Glutamatergic neuron (in vitro differentiated cells): ENCODE data around the gene ATP2B3. TPM values are rescaled to one million over a fixed set of nuclear protein-coding genes. Genes with fewer than 3 reads are reported as not detected.

Experiments used
- DNase-seq: peaks from one replicate; pipeline ENCODE4 v3.0.0; 2022
- H3K27ac Mint-ChIP-seq: one replicate; pipeline ENCODE4 v1.8.0; 2020; ENCODE audit warnings: mild to moderate bottlenecking, mixed read lengths, inconsistent platforms; ENCODE audit not compliant: unreplicated experiment
- H3K27me3 Mint-ChIP-seq: one replicate; pipeline ENCODE4 v1.8.0; 2020; ENCODE audit warnings: mild to moderate bottlenecking, moderate library complexity, mixed read lengths, inconsistent platforms; ENCODE audit not compliant: unreplicated experiment
- H3K36me3 Mint-ChIP-seq: one replicate; pipeline ENCODE4 v1.8.0; 2020; ENCODE audit warnings: mild to moderate bottlenecking, mixed read lengths, inconsistent platforms; ENCODE audit not compliant: unreplicated experiment
- H3K4me1 Mint-ChIP-seq: one replicate; pipeline ENCODE4 v1.8.0; 2020; ENCODE audit warnings: mild to moderate bottlenecking, low read depth, mixed read lengths, inconsistent platforms; ENCODE audit not compliant: unreplicated experiment
- H3K4me3 Mint-ChIP-seq: one replicate; pipeline ENCODE4 v1.8.0; 2020; ENCODE audit warnings: mild to moderate bottlenecking, mixed read lengths, inconsistent platforms; ENCODE audit not compliant: unreplicated experiment
- H3K9me3 Mint-ChIP-seq: one replicate; pipeline ENCODE4 v1.8.0; 2020; ENCODE audit warnings: mild to moderate bottlenecking, moderate library complexity, mixed read lengths, inconsistent platforms; ENCODE audit not compliant: unreplicated experiment
- CTCF ChIP-seq: fragments of 200-600 bp; sonication (generic); IDR thresholded peaks from one replicate; pipeline ENCODE4 v1.5.0; 2021; ENCODE audit not compliant: partially characterized antibody, unreplicated experiment
- total RNA-seq: library from RNA; stranded (reverse); fragmentation: NEBNext Ultra II Directional; extraction: Animal tissue kit (Norgen Biotek cat#: 25700); gene quantifications from one replicate; pipeline ENCODE4 v1.2.1, GENCODE V29; 2021; ENCODE audit not compliant: unreplicated experiment

The ATP2B3 gene
- total RNA-seq, 1 donor from 2014 or later = 68.0 TPM

GRCh38 chrX:153631346-153631745 is 113.9 kb downstream of the ATP2B3 start:
- peaks cover 6% of the 10 kb centered on the region for H3K36me3 Mint-ChIP-seq
- H3K4me1 Mint-ChIP-seq = no peaks in the 10 kb centered on the region
- no peak for TF ChIP-seq CTCF
- no peaks in the 10 kb centered on the region for H3K27me3 Mint-ChIP-seq
- no peak overlapping the region for H3K4me3 Mint-ChIP-seq
- DNase-seq = no peak
- H3K9me3 Mint-ChIP-seq = no peaks in the 10 kb centered on the region
- H3K27ac Mint-ChIP-seq = no peak overlapping the region

GRCh38 chrX:153631907-153632594 is 114.6 kb downstream of the ATP2B3 start:
- H3K27me3 Mint-ChIP-seq = no peaks in the 10 kb centered on the region
- H3K9me3 Mint-ChIP-seq = no peaks in the 10 kb centered on the region

More at GRCh38 chrX:153631907-153632594, 114.6 kb downstream of the ATP2B3 start:
- H3K27ac Mint-ChIP-seq = no peak overlapping the region
- H3K4me3 Mint-ChIP-seq = no peak overlapping the region
- no peak for DNase-seq
- peaks cover 6% of the 10 kb centered on the region for H3K36me3 Mint-ChIP-seq
- TF ChIP-seq CTCF = no peak
- H3K4me1 Mint-ChIP-seq = no peaks in the 10 kb centered on the region

Other genes with a start within 250 kb of the ATP2B3 start
- gene PNMA6F, start 195.9 kb upstream of the ATP2B3 start, total RNA-seq = not detected
- gene ZNF275, start 183.5 kb upstream of the ATP2B3 start, total RNA-seq = 8.5 TPM
- gene PNMA6E, start 116.3 kb upstream of the ATP2B3 start, total RNA-seq = not detected
- gene ZFP92, start 106.2 kb upstream of the ATP2B3 start, total RNA-seq = 0.07 TPM
- gene TREX2, start 71.6 kb upstream of the ATP2B3 start, total RNA-seq = 0.29 TPM
- gene HAUS7, start 47.1 kb upstream of the ATP2B3 start, total RNA-seq = 24.6 TPM
- gene BGN, start 22.7 kb upstream of the ATP2B3 start, total RNA-seq = 0.56 TPM
- gene CCNQ, start 81.5 kb downstream of the ATP2B3 start, total RNA-seq = 28.9 TPM
- gene DUSP9, start 129.6 kb downstream of the ATP2B3 start, total RNA-seq = 0.61 TPM
- 4.3 TPM for gene PNCK, start 156.2 kb downstream of the ATP2B3 start, total RNA-seq
- 108 TPM for gene SLC6A8, start 170.3 kb downstream of the ATP2B3 start, total RNA-seq
- 155 TPM for gene BCAP31, start 206.7 kb downstream of the ATP2B3 start, total RNA-seq
- gene ABCD1, start 207.2 kb downstream of the ATP2B3 start, total RNA-seq = 13.5 TPM
- gene PLXNB3, start 246.6 kb downstream of the ATP2B3 start, total RNA-seq = 5.8 TPM